Right ventricle myocardium superior (tissue), 1 donor: ENCODE data around the gene CCBE1. TPM values are rescaled to one million over a fixed set of nuclear protein-coding genes. Genes with fewer than 3 reads are reported as not detected.
A peak's percentile ranks its signal among the peaks of the same experiment; 100 is the strongest.
"Not testable (repeated sequence)": the region's sequence is repeated elsewhere in the genome, so short reads cannot be mapped to it uniquely, and the experiment has no call there.

Experiments used
- ATAC-seq: fragments of 200-7000 bp; cut with Tn5 transposase; one replicate; pipeline ENCODE4 v1.9.1; 2020; ENCODE audit warnings: mild to moderate bottlenecking; ENCODE audit not compliant: poor library complexity
- DNase-seq: peaks from one replicate; pipeline ENCODE4 v3.0.0-alpha.2; 2020
- intact Hi-C: fragments of 100-400 bp; cut with DNase I; formaldehyde crosslinking; loops from one replicate; pipeline ENCODE4 v1.11.2; 2022
- total RNA-seq: library from RNA; stranded (reverse); fragmentation: NEBNext Ultra II Directional; extraction: Animal tissue kit (Norgen Biotek cat#: 25700); gene quantifications from one replicate; pipeline ENCODE4 v1.2.1, GENCODE V29; 2021
- donor health status: DM: no; HTN: yes; CAD: no; lungs with severe emphysema.

CCBE1 gene
- total RNA-seq, 1 donor from 2014 or later: 3.9 TPM

DNA sequence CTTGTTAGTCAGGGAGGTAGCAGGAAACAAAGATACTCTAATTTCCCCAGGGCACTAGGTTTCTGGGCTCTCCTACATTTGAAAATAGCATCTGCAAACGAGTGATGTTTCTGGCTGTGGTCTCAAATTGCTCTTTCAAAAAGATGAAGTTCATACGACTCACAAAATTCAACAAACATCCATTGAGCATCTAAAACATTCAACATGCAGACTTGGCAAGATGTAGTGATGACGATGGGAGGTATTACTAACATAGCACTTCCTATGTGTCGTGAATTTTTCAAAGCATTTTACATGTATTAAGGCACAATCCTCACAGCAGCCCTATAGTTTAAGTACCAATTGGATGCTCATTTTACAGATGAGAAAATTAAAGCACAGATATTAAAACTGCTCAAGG lies 5.2 kb downstream of the CCBE1 start:
- no peak for ATAC-seq
- intact Hi-C loops: no loop called here
- no peak for DNase-seq

DNA sequence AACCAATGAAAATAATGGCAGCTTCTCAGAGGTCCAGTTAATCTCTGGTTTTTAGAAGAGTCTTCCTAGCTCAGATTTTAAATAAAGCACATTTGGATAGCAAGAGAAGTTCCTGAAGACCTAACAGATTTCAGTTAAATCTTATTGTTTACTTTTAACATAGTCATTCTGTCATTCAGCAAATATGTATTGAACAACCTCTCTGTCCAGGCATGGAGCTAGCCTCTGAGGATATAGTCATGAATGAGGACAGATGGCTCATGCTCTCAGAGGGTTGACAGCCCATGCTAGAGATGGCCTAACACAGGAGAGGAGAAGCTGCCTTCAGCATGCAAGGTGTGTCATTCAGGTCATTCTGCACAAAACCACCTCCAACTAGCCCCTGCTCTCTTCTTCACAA lies 6.2 kb downstream of the CCBE1 start:
- DNase-seq: no peak
- no peak for ATAC-seq
- intact Hi-C loops: no loop called here

DNA sequence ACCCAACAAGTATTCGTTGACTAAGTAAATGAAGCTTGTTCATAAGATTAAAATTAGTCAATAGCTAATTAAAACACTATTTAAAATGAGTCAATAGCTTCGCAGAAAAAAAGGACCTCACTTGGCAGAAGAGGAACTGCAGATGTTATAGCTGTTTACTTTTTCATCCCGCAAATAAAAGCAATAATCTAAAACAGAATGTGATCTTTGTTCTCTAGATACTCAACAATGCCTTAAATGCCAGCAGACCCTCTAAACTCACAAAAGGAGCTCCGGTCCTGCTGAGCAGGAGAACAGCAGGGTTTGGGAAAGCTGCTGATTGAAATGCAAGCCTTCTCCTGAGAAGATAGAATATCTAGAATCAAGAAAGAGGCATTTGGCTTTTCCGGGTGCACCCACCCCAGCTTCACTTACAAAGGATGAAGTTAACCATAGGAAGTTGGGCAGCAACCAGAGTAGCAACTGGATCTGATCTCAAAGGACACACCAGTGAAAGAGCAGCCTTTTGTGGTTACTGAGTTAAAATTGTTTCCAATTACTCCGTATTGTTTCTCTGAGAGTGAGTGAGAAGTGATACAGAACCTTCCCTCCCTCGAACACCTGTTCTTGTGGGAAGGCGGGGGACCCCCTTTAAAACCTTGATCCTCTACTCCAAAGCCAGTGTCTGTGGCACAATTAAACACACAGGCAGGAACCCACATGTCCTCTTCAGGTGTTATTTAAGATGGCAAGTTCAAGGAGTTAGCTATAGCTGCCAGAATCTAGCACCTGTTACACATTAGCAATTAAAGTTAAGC lies 6.8 kb downstream of the CCBE1 start:
- DNase-seq: no peak
- intact Hi-C loops: no loop called here
- no peak for ATAC-seq

- intact Hi-C loops: no loop called here
- DNase-seq (no peak), ATAC-seq (peak; percentile 42)
Measured at GRCh38 chr18:59689756-59690155, 7.5 kb downstream of the CCBE1 start.

- ATAC-seq (no peak), DNase-seq (no peak)
- intact Hi-C loops: no loop called here
Measured at GRCh38 chr18:59686260-59686659, 11.0 kb downstream of the CCBE1 start.

DNA sequence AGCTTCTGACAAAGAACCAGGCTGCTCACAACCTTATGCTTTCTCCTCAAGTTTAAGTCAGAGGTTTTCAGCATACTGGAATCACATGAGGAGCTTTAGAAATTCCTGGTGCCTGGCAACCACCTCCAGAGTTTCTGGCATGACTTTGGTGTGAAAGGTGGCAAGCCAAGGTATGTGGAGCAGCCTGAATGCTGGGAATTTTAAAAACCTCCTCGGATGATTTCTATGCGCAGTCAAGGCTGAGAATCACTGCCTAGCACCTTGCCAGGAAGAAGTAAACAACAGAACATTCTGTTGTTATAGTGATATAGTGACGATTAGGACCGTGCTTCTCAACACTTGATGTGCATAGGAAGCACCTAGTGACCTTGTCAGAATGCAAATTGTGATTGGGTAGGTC lies 11.7 kb downstream of the CCBE1 start:
- DNase-seq: no peak
- intact Hi-C loops: no loop called here
- ATAC-seq: peak; percentile 60

GRCh38 chr18:59684777-59685176 lies 12.4 kb downstream of the CCBE1 start:
- DNase-seq (no peak), ATAC-seq (no peak)
- intact Hi-C loops: no loop called here

DNA sequence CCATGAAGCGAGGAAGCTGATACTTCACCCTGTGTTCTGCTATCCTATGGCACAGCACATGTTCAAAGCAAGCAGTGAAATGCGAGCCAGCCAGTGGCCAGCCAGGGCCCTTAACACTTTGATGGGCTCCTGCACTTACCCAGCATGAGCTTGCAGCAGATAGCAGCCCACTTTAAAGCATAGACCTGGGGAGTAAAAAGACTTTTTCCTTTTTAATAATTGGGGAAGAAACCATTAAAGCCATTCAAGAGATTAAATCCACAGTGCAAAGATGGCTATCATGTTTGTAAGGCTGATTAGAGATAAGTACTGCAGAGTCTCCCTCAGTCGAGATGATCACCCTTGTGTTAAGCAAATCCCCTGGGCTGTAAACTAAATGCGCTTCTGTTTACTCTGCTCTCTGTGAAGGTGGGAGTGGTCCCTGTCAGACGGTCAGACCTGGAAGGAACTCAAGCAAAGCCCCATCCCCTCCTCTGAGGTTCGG lies 15.7 kb downstream of the CCBE1 start:
- no peak for DNase-seq
- intact Hi-C loops: no loop called here
- ATAC-seq: no peak

GRCh38 chr18:59681051-59681450 lies 16.2 kb downstream of the CCBE1 start:
- intact Hi-C loops: no loop called here
- no peak for DNase-seq
- ATAC-seq: no peak

GRCh38 chr18:59675346-59675745 lies 21.9 kb downstream of the CCBE1 start:
- DNase-seq: no peak
- intact Hi-C loops: no loop called here

GRCh38 chr18:59674903-59675270 lies 22.3 kb downstream of the CCBE1 start:
- DNase-seq (no peak), ATAC-seq (no peak)
- intact Hi-C loops: no loop called here

More at GRCh38 chr18:59675346-59675745, 21.9 kb downstream of the CCBE1 start:
- no peak for ATAC-seq

GRCh38 chr18:59674186-59674902 lies 22.9 kb downstream of the CCBE1 start:
- ATAC-seq: no peak
- intact Hi-C loops: no loop called here
- DNase-seq: no peak

GRCh38 chr18:59672235-59672711 lies 24.9 kb downstream of the CCBE1 start:
- intact Hi-C loops: no loop called here
- no peak for DNase-seq
- peak; percentile 39 for ATAC-seq

- intact Hi-C loops: no loop called here
- DNase-seq: no peak
- ATAC-seq: no peak
Measured at GRCh38 chr18:59671551-59671950, 25.7 kb downstream of the CCBE1 start.

- no peak for DNase-seq
- intact Hi-C loops: no loop called here
- ATAC-seq: no peak
Measured at GRCh38 chr18:59669872-59670657, 27.2 kb downstream of the CCBE1 start.

GRCh38 chr18:59667488-59667887 lies 29.7 kb downstream of the CCBE1 start:
- intact Hi-C loops: no loop called here
- ATAC-seq (no peak), DNase-seq (no peak)

GRCh38 chr18:59666007-59666402 lies 31.2 kb downstream of the CCBE1 start:
- ATAC-seq, DNase-seq, intact Hi-C loops: not testable (repeated sequence)

- intact Hi-C loops: no loop called here
- ATAC-seq: peak; percentile 20
- DNase-seq: no peak
Measured at GRCh38 chr18:59665057-59666006, 31.9 kb downstream of the CCBE1 start.
